Activated CD8-positive, alpha-beta memory T cell treated with anti-CD3 and anti-CD28 coated beads for 24 hours (primary cell): Measurements from ENCODE around the gene CYP4F8.
A peak's percentile ranks its signal among the peaks of the same experiment; 100 is the strongest.

Source experiments
- DNase-seq: peaks from one replicate; pipeline ENCODE4 v3.0.0-alpha.2; 2020

The CYP4F8 gene

DNA sequence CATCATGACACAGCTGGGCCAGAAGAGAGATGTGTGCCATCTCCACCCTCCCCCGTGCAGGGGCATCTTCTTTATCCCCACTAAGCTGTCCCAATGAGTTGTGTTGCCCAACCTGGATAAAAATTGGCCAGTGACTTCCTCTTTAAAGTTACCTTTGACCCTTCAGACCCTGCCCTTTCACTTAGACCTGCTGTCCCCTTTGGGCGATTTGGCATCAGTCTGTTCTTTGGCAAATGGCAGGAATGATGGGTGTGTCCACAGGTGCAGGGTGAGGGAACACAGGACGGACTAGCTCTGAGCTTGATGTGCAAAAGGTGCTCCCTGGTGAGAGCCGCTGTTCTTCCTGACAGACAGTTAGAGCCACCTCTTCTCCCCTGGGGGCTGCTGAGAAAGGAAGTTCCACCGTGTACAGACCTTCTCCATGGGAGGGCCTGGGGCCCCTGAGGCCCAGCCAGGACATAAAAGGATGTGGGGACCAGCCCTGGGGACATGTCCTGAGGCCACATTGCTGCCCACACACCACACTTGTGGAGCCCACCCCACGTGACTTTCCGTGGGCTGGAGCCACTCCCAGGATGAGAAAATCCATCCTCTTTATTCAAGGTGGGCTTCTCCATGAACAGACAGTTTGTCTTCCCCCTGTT, 1.7 kb downstream of the CYP4F8 start:
- no peak for DNase-seq

DNA sequence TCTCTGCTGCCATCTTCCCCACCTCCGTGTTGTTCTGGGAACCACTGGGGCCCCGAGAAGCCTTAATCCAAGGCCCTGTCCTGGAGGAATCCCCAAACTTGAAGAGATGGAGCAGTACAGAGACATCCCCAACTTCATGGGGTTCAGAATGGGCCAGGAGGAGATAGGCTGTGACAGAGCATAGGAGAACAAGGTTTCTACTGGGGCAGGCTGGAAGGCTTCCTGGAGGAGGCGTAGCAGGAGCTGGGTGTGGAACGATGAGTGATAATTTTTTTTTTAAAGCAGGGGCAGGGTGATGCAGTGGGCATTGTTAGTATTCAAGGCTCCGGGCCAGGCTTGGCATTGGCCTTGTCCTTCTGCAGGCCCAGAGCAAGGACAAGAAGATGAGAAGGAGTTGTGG, 3.3 kb downstream of the CYP4F8 start:
- DNase-seq, result no peak

DNA sequence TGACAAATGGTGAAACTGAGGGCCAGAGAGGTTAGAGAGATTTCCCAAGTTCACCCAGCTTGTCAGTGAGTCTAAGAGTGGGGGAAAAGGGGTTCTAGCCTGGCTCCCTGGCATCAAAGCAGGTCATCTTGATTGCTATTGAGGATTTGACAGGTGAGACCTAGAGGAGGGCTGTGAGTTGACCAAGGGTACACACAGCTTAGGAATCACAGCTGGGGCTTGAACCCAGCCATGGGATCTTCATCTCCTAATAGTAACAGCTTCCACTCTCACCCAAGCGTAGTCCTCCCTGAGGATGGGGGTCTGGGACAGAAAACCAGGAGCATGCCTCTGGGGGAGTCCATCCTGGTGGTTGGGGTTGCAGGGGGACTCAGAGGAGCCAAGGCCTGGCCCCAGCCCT, 6.8 kb downstream of the CYP4F8 start:
- no peak for DNase-seq

DNA sequence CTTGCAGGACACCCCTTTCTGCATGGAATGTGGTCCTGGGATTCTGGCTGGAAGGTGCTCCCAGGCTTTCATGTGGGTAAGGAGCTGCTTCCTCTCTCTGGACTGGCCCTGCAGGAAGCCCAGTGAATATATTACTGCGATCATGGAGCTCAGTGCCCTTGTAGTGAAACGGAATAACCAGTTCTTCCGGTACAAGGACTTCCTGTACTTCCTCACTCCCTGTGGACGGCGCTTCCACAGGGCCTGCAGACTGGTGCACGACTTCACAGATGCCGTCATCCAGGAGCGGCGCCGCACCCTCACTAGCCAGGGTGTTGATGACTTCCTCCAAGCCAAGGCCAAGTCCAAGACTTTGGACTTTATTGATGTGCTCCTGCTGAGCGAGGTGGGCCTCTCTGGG, 8.0 kb downstream of the CYP4F8 start:
- DNase-seq, result no peak

DNA sequence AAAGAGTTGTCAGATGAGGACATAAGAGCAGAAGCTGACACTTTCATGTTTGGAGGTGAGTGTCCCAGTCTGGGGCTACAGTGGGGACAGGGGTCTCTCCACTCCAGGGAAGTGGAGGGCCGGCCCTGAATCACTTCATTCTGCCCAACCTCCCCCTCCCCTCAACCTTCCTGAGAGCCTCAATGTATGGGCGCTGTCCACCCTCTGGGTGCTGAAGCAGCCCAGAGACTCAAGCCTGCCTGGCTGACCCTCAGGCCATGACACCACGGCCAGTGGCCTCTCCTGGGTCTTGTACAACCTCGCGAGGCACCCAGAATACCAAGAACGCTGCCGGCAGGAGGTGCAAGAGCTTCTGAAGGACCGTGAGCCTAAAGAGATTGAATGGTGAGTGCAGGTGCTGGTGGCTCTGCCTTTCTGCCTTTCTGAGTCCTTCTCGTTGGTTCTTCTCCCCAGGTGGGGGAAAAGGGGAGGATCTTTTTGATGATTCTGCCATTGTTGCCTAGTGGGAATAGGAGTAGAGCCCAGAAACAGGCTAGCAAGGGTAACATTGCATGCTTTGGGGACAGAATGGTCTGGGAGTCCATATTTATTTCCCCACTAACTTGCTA, 8.8 kb downstream of the CYP4F8 start:
- DNase-seq, result no peak

DNA sequence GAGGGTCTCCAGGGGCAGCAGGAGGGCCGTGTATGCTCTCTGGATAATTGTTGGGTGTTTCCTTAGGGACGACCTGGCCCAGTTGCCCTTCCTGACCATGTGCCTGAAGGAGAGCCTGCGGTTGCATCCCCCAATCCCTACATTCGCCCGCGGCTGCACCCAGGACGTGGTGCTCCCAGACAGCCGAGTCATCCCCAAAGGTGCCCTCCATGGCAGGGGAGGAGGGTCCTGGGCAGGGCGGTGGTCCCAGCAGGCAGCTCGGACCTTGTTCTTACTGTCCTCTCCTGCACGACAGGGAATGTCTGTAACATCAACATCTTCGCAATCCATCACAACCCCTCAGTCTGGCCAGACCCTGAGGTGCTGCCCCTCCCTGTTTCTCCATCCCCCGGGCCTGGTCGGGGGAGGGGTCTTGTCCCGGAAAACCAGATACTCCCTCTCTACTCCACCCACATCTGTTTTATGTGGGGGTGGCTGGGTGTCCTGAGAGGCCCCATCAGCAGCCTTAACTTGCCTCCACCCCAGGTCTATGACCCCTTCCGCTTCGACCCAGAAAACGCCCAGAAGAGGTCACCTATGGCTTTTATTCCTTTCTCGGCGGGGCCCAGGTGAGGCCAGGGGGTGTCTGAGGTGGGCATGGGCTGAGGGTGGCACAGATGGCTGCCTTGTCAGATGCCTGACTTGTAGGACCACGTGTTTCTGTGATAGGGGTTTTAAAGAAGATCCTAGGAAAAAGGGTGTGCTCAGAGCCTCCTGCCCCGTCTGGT, 13.4 kb downstream of the CYP4F8 start:
- no peak for DNase-seq

DNA sequence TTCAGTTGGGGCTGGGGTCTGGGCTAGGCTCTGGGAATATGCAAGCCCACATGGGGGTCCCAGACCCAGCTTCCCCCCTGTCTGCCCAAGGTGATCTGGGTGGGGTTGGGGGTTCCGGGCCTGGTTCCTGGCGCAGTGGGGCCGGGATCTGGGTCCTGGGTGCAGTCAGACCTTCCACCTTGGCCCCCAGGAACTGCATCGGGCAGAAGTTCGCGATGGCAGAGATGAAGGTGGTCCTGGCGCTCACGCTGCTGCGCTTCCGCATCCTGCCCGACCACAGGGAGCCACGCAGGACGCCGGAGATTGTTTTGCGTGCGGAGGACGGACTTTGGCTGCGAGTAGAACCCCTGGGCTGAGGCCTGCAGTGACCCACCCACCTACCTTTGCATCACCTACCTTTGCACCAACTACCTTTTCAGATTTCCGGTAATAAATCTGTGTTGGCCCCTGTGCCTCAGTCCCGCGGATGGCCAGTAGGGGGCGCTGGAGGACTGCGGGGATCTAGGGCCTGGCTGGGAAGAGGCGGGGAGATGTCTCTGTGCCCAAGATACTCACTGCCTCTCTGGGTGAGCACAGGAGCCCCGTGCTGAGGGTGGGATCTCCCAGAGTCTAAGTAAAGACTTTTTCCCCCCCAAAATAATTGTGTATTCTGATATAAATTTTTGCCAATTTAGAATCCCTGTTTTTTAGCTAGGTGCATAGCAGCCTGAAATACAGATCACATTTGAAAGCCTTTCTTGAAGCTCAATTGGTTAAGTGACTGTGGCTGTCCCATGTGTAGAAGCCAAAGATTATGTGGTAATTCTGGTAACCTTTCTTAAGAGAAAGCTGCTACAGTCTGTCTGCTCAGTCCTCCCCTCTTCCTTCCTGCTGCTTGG, 14.2 kb downstream of the CYP4F8 start:
- peak; percentile 99 for DNase-seq

DNA sequence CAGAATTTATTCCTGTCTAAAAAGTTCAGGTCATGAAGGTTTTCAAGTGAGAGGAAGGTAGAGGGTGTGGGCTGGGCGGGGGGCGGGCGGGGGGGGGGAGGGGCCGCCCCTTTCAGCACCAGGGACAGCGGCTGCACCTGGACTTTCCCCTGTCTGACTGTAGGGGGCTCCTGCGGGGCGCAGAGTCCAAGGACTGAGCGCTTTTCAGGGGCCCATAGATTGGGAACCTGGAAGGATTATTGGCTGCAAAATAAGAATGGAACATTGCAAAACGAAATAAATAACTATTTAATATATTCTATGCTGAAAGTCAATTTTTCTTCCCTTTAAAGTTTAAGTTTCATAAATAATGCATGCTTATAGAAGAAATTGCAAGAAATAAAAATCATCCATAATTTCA, 16.8 kb downstream of the CYP4F8 start:
- peak; percentile 68 for DNase-seq

DNA sequence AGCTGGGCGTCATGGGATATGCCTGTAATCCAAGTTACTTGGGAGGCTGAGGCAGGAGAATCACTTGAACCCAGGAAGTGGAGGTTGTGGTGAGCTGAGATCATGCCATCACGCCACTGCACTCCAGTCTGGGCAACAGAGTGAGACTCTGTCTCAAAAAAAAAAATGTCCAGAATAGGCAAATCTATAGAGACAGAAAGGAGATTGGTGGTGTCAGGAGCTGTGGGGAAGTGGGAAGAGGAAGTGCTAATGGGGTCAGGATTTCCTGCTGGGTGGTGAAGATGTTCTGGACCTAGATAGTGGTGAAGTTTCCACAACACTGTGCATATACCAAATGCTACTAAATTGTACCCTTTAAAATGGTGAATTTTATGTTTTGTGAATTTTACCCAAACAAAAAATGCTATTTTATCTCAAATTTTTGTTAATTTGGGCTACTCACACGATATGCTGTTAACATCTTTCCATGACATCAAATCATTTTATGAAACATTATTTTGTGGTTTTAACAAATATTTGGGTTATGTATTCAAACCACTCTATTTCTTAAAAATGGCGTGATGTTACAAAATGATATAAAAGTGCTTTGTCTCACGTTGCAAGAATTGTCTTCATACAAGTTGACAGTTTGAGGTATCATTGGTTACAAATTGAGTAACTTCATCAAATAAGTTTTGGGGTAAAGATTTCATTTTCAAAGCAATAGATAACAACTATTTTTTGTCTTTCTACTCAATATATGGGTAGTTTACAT, 18.2 kb downstream of the CYP4F8 start:
- no peak for DNase-seq

DNA sequence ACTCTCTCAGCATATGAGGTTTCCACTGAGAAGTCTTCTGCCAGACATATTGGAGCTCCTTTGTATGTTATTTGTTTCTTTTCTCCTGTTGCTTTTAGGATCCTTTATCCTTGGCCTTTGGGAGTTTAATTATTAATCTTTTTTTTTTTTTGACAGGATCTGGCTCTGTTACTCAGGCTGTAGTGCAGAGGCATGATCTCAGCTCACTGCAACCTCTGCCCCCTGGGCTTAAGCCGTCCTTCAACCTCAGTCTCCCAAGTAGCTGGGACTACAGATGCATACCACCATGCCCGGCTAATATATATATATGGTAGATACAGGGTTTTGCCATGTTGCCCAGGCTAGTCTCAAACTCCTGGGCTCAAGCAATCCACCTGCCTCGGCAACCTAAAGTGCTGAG, 19.1 kb downstream of the CYP4F8 start:
- no peak for DNase-seq

DNA sequence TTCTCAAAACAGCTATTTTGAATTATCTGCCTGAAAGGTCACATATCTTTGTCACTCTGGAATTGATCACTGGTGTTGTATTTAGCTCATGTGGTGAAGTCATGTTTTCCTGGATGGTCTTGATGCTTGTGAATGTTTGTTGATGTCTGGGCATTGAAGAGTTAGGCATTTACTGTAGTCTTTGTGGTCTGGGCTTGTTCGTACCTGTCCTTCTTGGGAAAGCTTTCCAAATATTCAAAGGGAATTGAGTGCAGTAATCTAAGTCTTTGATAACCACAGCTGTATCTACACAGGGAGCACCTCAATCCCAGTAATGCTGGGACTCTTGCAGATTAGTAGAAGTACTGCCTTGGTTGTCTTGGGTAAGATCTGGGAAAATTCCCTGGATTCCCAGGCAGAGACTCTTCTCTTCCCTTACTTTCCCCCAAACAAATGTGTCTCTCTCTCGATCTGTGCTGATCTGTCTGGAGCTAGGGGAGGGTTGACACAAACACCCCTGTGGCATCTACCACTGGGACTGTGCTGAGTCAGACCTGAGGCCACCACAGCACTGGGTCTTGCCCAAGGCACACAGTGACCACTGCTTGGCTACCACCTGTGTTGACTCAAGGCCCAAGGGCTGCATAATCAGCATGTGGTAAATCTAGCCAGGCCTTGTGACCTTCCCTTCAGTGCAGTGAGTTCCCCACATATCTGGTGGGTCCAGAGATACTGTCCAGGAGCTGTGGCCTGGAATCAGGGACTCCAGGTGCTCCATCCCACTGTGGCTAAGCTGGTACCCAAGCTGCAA, 20.2 kb downstream of the CYP4F8 start:
- no peak for DNase-seq

DNA sequence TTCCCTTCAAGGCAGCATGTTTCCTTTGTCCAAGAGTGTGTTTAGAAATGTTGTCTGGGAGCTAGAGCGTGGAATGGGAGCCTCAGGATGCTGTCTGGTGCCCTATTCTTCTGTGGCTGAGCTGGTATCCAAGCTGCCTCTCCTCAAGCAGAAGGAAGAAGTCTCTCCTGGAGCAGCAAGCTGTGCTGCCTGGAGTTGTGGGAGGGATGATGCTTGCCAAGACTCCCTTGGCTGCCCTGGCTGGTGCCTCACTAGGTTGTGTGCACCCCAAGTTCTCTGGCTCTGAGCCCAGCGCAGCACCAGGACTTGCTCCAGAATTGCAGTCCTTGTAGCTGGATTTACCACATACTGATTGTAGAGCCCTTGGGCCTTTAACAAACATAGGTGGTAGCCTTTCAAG, 21.0 kb downstream of the CYP4F8 start:
- no peak for DNase-seq

DNA sequence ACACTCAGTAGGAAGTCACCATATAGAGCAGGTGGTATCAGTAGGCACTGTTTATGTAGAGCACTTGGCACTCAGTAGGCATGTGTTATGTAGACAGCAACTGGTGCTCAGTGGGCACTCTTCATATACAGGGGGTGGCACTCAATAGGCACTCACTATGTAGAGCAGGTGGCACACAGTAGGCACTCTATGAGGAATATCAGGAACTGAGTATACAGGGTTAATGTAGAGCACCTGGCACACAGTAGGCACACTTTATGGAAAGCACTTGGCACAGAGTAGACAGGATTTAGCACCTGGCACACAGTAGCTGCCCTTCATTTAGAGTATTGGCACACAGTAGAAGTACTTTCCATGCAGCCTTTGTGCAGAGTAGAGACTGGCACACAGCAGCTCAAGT, 24.6 kb downstream of the CYP4F8 start:
- DNase-seq, result no peak

DNA sequence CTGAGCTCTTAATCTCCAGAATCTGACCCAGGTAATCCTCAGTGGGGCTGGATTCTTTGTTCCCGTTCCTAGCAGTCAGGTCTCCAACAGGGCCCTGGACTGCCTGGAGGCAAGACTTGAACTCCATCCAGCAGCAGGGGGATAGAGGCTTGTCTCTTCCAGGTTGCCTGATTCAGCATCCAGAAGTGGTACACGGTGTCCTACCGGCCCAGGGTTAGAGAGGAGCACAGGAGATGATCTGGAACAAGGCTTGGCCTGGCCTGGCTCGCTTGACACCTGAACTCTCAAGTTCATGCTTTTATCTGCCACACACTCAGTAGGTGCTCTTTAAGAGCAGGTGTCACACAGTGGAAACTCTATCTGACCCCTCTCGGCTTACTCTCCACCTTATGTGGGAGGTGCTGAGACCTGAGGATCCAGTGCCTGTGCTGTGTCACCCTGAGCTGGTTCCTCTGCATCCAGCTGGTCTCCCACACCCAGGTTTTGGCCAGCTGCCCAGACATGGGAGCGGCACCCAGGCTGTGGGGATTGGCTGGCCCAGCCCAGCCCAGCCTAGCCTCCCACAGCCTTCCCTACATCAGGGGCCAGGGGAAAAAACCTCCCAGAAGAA, 25.4 kb downstream of the CYP4F8 start, which contains the start of gene CYP4F3:
CYP4F3 (plus strand) TSS at position 604 of the 610 bp plus-strand sequence. CDS start 519 bp downstream, outside the sequence.
- no peak for DNase-seq

DNA sequence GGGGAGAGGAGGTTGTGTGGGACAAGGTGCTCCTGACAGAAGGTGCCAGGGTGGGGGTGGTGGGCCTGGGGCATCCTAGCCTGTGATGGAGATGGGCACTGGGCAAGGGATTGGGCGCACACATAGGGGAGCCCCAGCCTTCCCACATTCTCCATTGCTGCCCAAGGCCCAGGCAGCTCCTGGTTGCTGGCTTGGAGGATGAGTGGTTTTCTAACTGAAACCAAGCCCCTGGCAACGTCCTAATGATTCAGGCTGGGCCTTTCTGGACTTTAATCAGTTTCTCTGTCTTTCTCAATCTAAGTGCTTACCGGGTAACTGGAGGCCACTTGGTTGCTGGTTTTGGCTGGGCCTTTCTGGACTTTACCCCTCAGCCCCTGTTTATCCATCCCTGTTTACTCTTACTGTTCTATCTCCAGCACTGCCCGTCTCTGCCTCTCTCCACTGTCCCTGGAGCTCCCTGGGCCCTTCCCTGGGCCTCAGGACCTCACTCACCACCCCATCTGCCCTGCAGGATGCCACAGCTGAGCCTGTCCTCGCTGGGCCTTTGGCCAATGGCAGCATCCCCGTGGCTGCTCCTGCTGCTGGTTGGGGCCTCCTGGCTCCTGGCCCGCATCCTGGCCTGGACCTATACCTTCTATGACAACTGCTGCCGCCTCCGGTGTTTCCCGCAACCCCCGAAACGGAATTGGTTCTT, 26.0 kb downstream of the CYP4F8 start:
- no peak for DNase-seq

DNA sequence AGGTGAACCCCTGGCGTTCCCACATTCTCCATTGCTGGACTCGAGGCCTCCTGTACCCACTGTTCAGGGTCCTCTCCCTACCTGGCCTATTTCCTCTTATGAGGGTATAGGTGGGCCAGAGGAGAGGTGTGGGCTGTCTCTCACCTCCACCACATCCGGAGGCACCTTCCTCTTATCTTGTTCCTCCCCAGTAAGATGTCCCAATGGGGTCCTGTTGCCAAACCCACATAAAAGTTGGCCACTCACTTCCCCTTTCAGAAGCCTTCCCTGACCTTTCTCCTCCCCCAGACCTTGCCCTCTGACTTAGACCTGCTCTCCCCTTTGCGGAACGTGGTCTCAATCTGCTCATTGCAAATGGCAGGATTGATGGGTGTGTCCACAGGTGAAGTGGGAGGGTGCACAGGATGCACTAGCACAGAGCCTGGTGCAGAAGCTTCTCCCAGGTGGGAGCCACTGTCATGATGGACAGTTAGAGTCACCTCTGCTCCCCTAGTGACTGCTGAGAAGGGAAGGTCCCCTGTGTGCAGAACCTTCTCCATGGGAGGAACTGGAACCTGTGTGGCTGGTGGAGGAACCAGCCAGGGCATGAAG, 27.0 kb downstream of the CYP4F8 start:
- no peak for DNase-seq

DNA sequence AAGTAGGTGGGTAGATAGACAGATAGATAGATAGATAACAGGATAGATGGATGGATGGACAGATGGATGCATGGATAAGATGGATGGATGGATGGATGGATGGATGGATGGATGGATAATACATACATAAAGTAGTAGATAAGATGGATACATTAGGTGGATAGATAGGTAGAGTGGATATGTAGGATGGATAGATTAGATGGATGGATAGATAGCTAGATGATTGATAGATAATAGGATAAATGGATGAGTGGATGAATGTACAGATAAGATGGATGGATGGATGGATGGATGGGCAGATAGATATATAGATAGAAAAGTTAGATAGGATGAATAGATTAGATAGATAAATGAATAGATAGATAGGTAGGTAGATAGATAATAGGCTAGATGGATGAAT, 27.8 kb downstream of the CYP4F8 start:
- no peak for DNase-seq

DNA sequence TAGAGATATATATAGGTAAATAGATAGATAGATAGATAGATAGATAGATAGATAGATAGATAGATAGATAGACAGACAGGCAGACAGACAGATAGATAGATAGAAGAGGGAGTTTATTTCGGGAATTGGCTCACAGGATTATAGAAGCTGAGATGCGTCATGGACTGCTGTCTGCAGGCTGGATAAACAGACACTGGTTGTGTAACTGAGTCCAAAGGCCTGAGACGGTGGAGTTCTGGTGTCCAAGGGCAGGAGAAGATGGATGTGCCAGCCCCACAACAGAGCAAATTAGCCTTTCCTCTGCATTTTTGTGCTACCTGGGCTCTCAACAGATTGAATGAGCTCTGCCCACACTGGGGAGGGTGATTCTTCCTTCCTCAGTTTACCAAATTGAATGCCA, 28.4 kb downstream of the CYP4F8 start:
- no peak for DNase-seq

DNA sequence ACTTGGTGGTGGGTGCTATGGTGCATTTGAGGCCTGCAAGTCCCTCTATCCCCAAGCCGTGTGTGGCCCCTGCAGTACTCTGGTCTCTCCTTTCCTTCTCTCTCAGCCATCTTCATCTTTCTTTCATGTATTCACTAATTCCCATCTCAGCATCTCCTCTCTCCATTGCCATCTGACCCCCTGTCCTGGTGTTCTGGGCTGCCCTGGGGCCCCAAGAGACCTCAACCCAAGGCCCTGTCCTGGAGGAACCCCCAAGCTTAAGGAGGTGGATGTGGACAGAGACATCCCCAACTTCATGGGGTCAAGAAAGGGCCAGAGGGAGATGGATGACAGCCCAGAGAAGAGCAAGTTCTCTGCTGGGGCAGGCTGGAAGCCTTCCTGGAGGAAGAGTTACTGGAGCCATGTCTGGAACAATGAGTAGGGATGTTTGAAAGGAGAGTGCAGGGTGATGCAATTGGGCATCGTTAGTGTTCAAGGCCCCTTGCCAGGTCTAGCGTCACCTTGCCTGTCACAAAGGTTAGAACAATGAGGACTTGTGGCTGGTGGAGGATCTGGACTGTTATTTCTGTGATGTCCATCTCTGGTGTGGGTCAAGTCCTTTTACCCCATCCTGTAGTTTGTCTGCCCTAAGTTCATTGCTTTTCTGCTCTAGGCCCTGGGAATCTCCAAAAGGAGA, 29.2 kb downstream of the CYP4F8 start:
- DNase-seq, result no peak

DNA sequence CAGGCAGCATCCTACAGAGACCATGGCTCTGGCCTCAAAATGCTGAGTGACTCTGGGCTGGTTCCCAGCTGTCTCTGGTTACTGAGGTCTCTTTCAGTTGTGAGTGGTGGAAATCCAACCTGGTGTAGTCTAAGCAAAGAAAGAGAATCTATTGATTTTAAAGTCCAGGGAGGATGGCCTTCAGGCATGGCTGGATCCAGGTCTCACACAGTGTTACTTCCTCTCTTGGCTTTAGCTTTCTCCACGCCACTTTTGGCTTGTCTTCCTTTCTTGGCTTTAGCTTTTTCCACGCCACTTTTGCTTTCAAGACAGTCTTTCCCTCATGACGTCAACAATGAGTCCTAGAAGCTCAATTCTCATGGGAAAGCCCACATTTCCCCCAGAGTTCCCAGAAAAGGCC, 29.8 kb downstream of the CYP4F8 start:
- no peak for DNase-seq
